Breast epithelium (tissue), 3 donors: Measurements from ENCODE around the gene AHCTF1.
A peak's percentile ranks its signal among the peaks of the same experiment; 100 is the strongest.

Source experiments
- CTCF ChIP-seq, 3 donors: fragments of 450-650 bp; IDR thresholded peaks; one replicate each; pipeline ENCODE4 v1.5.1; 2016 to 2017; ENCODE audit warnings: antibody characterized with exemption in 3 of 3, mild to moderate bottlenecking in 3 of 3, moderate library complexity in 3 of 3
- POLR2A ChIP-seq: fragments of 450-650 bp; IDR thresholded peaks from one replicate; pipeline ENCODE4 v1.6.1; 2016; ENCODE audit warnings: antibody characterized with exemption, mild to moderate bottlenecking, moderate library complexity
- POLR2AphosphoS5 ChIP-seq, 3 donors: sonication (generic); formaldehyde crosslinking; IDR thresholded peaks; one replicate each; pipeline ENCODE4 v1.6.1; 2017; ENCODE audit warnings: antibody characterized with exemption in 3 of 3

GRCh38 chr1:246930830-246931548 is 759 bp downstream of the AHCTF1 start:
- TF ChIP-seq POLR2A: no peak
- no peak for TF ChIP-seq CTCF (IDR thresholded peaks at IDR 0.05)
- peak in 2 of 3 donors; percentile 7 to 25 for TF ChIP-seq POLR2AphosphoS5 (IDR thresholded peaks at IDR 0.05)
